ENCODE data around the gene CRYBA2.

The CRYBA2 gene

GRCh38 chr2:219035942-219036341 is 42.7 kb upstream of the CRYBA2 start:
- TF ChIP-seq, protein P1, sequence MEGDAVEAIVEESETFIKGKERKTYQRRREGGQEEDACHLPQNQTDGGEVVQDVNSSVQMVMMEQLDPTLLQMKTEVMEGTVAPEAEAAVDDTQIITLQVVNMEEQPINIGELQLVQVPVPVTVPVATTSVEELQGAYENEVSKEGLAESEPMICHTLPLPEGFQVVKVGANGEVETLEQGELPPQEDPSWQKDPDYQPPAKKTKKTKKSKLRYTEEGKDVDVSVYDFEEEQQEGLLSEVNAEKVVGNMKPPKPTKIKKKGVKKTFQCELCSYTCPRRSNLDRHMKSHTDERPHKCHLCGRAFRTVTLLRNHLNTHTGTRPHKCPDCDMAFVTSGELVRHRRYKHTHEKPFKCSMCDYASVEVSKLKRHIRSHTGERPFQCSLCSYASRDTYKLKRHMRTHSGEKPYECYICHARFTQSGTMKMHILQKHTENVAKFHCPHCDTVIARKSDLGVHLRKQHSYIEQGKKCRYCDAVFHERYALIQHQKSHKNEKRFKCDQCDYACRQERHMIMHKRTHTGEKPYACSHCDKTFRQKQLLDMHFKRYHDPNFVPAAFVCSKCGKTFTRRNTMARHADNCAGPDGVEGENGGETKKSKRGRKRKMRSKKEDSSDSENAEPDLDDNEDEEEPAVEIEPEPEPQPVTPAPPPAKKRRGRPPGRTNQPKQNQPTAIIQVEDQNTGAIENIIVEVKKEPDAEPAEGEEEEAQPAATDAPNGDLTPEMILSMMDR (conservative IDR thresholded peaks at IDR 0.05; ENCODE audit: low read length): no peak
- no peak overlapping the region for H3K4me3 ChIP-seq (ENCODE audit: low read length)

DNA sequence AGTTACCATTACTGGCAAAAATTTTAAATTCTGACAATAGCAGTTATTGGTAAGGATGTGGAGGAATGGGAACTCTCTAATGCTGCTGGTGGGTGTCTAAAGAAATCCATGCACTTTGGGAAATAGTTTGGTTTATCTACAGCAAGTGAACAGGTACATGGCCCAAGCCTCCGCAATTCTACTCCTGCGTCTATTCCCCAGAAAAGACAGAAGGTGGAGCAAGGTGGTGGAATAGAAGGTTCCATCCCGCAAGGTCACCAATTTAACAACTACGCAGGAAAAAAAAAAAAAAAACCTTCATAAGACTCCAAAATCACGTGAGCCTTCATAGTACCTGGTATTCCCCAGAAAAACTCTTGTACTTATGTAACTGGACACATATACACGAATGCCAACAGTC is 41.6 kb upstream of the CRYBA2 start:
- no peak for DNase-seq (ENCODE audit: low read depth)
- TF ChIP-seq, protein P1 (conservative IDR thresholded peaks at IDR 0.05; ENCODE audit: low read length): no peak
- H3K4me3 ChIP-seq (ENCODE audit: low read length): no peak overlapping the region

More at GRCh38 chr2:219035942-219036341, 42.7 kb upstream of the CRYBA2 start:
- DNase-seq (ENCODE audit: low read depth): no peak

DNA sequence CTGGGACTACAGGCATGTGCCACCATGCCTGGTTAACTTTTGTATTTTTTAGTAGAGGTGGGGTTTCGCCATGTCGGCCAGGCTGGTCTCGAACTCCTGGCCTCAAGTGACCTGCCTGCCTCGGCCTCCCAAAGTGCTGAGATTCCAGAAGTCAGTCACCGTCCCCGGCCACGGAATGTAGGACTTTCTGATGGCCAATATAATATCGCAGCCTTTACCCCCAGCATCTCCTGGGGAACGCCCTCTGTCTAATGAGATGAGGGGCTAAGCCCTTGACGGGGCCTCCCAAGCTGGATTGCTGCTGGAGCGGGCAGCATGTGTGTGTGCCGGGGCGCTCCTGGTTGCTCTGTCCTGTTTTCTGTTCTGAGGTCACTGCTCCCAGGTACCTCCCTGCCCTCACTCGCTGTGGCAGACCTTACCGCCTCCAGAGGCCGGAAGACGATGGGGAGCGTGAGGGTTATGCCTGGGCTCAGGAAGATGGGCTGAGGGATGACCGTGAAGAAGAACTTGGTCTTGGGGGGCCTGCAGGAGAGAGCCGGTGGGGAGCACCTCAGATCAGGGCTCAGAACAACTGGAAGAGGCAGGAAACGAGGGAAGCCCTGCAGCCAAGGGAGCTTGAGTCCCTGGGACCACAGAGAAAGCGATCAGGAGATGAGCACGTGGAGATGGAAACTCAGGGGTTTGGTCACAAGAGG is 39.0 kb upstream of the CRYBA2 start:
- no peak overlapping the region for H3K4me3 ChIP-seq (ENCODE audit: low read length)
- DNase-seq (ENCODE audit: low read depth): no peak
- TF ChIP-seq, protein P1 (conservative IDR thresholded peaks at IDR 0.05; ENCODE audit: low read length): no peak

DNA sequence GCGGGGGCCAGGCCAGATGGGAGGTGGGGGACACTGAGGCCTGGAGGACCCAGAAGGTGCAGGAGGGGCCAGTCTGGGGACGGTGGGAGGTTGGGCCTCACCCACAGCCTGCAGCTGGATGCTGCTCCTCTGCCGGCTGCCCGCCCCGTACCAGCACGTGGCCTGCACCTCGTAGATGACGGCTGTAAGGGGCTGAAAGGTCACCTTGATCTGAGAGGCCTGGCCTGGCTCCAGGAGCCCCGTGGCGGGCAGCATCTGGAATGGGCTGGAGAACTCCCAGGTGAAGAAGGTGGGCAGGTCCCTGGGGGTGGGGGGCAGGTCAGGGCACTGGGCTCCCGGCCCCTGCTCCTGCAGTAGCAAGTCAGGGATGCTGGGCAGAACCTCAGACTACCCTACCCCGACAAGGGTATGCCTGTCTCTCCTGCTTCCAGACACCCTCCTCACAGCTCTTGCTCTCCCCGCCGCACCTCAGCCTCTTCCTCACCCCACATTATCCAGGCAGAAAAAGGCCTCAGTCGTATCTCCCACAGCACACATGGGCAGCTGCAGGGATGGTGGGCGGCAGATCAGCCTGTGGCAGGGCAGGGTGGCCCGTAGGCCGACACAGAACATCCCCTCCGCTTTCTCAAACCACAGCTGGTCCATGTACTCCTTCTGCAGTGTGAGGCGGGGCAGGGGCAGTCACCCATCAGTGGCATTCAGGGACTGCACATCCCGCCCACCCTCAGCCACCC is 38.0 kb upstream of the CRYBA2 start:
- H3K4me3 ChIP-seq (ENCODE audit: low read length): no peak overlapping the region
- DNase-seq (ENCODE audit: low read depth): no peak
- TF ChIP-seq, protein P1 (conservative IDR thresholded peaks at IDR 0.05; ENCODE audit: low read length): no peak

- no peak overlapping the region for H3K4me3 ChIP-seq (ENCODE audit: low read length)
- TF ChIP-seq, protein P1 (conservative IDR thresholded peaks at IDR 0.05; ENCODE audit: low read length): no peak
- no peak for DNase-seq (ENCODE audit: low read depth)
These were observed 37.1 kb upstream of the CRYBA2 start for GRCh38 chr2:219030177-219030940.

DNA sequence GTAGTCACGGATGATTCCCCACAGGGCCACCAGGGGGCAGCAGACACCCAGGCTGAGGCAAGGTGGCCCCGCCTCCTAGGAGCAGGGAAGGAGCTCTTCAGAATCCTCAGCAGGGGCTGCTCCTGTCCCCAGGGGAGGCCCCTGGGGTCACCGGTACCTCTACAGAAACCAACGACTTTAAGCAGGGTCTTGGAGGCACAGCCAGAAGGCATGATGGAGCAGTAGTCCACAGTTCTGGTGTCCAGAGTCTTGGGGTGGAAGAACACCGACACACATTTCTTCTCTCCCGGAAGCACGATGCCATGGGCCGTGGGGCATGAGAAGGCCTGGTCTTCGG is 36.6 kb upstream of the CRYBA2 start:
- peak; percentile 64 for DNase-seq (ENCODE audit: low read depth)
- H3K4me3 ChIP-seq (ENCODE audit: low read length): no peak overlapping the region
- TF ChIP-seq, protein P1 (conservative IDR thresholded peaks at IDR 0.05; ENCODE audit: low read length): peak; percentile 86
